Measurements from ENCODE around the gene VWA8. TPM values are rescaled to one million over a fixed set of nuclear protein-coding genes. Genes with fewer than 3 reads are reported as not detected.
"Not testable (repeated sequence)": the region's sequence is repeated elsewhere in the genome, so short reads cannot be mapped to it uniquely, and the experiment has no call there.

The VWA8 gene
- total RNA-seq, 4 donors from 2014 or later: 27.1 to 39.7 (median 30.4) TPM

- Histone ChIP-seq H3K9me3 (no peaks in the 10 kb centered on the region), H3K36me3 (no peaks in the 10 kb centered on the region), H3K27me3 (no peaks in the 10 kb centered on the region), H3K4me3 (replicated peaks in 1 of 3) (no peak overlapping the region), H3K27ac (no peak overlapping the region), H3K4me1 (no peaks in the 10 kb centered on the region)
- TF ChIP-seq CTCF (IDR thresholded peaks at IDR 0.05) (no peak), POLR2A (IDR thresholded peaks at IDR 0.05) (no peak)
- intact Hi-C loops (cut with DNase I): no loop called here
- DNase-seq: no peak
These were observed 45.8 kb downstream of the VWA8 start for GRCh38 chr13:41915081-41915480.

GRCh38 chr13:41914552-41914951 is 46.4 kb downstream of the VWA8 start:
- H3K9me3 ChIP-seq: no peaks in the 10 kb centered on the region
- H3K36me3 ChIP-seq: no peaks in the 10 kb centered on the region
- H3K4me3 ChIP-seq (replicated peaks in 1 of 3): no peak overlapping the region
- no peaks in the 10 kb centered on the region for H3K4me1 ChIP-seq
- intact Hi-C loops (cut with DNase I): no loop called here
- TF ChIP-seq POLR2A (IDR thresholded peaks at IDR 0.05) (no peak), CTCF (IDR thresholded peaks at IDR 0.05) (no peak)
- no peaks in the 10 kb centered on the region for H3K27me3 ChIP-seq
- DNase-seq: no peak
- no peak overlapping the region for H3K27ac ChIP-seq

GRCh38 chr13:41909506-41909905 is 51.4 kb downstream of the VWA8 start:
- no peaks in the 10 kb centered on the region for H3K36me3 ChIP-seq
- no peak overlapping the region for H3K27ac ChIP-seq
- intact Hi-C loops (cut with DNase I): no loop called here
- WGBS, 2 donors: 97 to 98% methylated on average over 2 of the region's 2 CpGs
- H3K9me3 ChIP-seq: no peaks in the 10 kb centered on the region
- no peak overlapping the region for H3K4me3 ChIP-seq (replicated peaks in 1 of 3)
- TF ChIP-seq CTCF (IDR thresholded peaks at IDR 0.05) (no peak), POLR2A (IDR thresholded peaks at IDR 0.05) (no peak)
- no peaks in the 10 kb centered on the region for H3K4me1 ChIP-seq
- no peaks in the 10 kb centered on the region for H3K27me3 ChIP-seq
- DNase-seq: no peak

- intact Hi-C loops (cut with DNase I): no loop called here
- H3K4me3 ChIP-seq (replicated peaks in 1 of 3): no peak overlapping the region
- peak in 4 of 6 experiments; percentile 17 to 64 (median 61) for TF ChIP-seq CTCF (IDR thresholded peaks at IDR 0.05)
- TF ChIP-seq POLR2A (IDR thresholded peaks at IDR 0.05): no peak
- WGBS, 2 donors: 51 to 52% methylated on average over 2 of the region's 2 CpGs
- no peak for DNase-seq
- no peaks in the 10 kb centered on the region for H3K36me3 ChIP-seq
- no peaks in the 10 kb centered on the region for H3K27me3 ChIP-seq
- no peaks in the 10 kb centered on the region for H3K9me3 ChIP-seq
- H3K4me1 ChIP-seq: no peaks in the 10 kb centered on the region
- no peak overlapping the region for H3K27ac ChIP-seq
These were observed 55.2 kb downstream of the VWA8 start for GRCh38 chr13:41905600-41906254.

- Histone ChIP-seq H3K27ac (no peak overlapping the region), H3K27me3 (no peaks in the 10 kb centered on the region), H3K36me3 (no peaks in the 10 kb centered on the region), H3K9me3 (no peaks in the 10 kb centered on the region), H3K4me3 (replicated peaks in 1 of 3) (no peak overlapping the region), H3K4me1 (no peaks in the 10 kb centered on the region)
- intact Hi-C loops (cut with DNase I): no loop called here
- TF ChIP-seq CTCF (IDR thresholded peaks at IDR 0.05): no peak
- no peak for TF ChIP-seq POLR2A (IDR thresholded peaks at IDR 0.05)
- no peak for DNase-seq
These were observed 60.0 kb downstream of the VWA8 start for GRCh38 chr13:41900918-41901317.

- intact Hi-C loops (cut with DNase I); H3K27me3 ChIP-seq; DNase-seq; H3K27ac ChIP-seq; H3K9me3 ChIP-seq; H3K4me3 ChIP-seq (replicated peaks in 1 of 3); H3K36me3 ChIP-seq; H3K4me1 ChIP-seq: not testable (repeated sequence)
- 100% methylated on average over 7 of the region's 24 CpGs; no CpG with 5 or more reads in 1 of the 2 donors for WGBS, 2 donors
These were observed 62.5 kb downstream of the VWA8 start for GRCh38 chr13:41898411-41898810.

Data from thyroid gland (tissue), 4 donors.